Measurements from ENCODE around the gene KCNJ18. TPM values are rescaled to one million over a fixed set of nuclear protein-coding genes. Genes with fewer than 3 reads are reported as not detected.
"Not testable (repeated sequence)": the region's sequence is repeated elsewhere in the genome, so short reads cannot be mapped to it uniquely, and the experiment has no call there.

KCNJ18 gene
- total and polyA plus RNA-seq, 2 of the 13 experiments (the other 11 are each of a cell fraction or from before 2014, with no cell fraction given) = not detected

- H3K9ac ChIP-seq (ENCODE audit: insufficient read depth, low read depth, low read length); intact Hi-C loops (cut with micrococcal nuclease; ENCODE audit: unreplicated experiment); H3K27me3 ChIP-seq (ENCODE audit: control insufficient read depth in 1 of 2, insufficient read depth in 2 of 2, low read length in 2 of 2); FAIRE-seq; H3K27ac ChIP-seq (ENCODE audit: extremely low read length, insufficient read depth, low read length); H2AFZ ChIP-seq (ENCODE audit: low read length); H3K36me3 ChIP-seq (replicated peaks in 1 of 2; ENCODE audit: control insufficient read depth in 1 of 2, insufficient read depth in 2 of 2, low read length in 2 of 2); ATAC-seq; H4K20me1 ChIP-seq (ENCODE audit: insufficient read depth, low read length); DNase-seq (ENCODE audit: low spot score); CTCF ChIA-PET (ENCODE audit: low intra/inter-chr PET ratio, low total read pairs); H3K9me3 ChIP-seq (ENCODE audit: low read length); BruUV-seq (replicated peaks); H3K4me2 ChIP-seq (ENCODE audit: low read depth, low read length); POLR2A ChIA-PET; H3K4me1 ChIP-seq (ENCODE audit: insufficient read depth, low read length); H3K79me2 ChIP-seq (ENCODE audit: insufficient read depth, low read length); H3K4me3 ChIP-seq (replicated peaks in 1 of 3; ENCODE audit: insufficient read depth in 1 of 3, low read depth in 2 of 3, low read length in 3 of 3); in situ Hi-C loops (cut with HindIII; ENCODE audit: extremely low pct_ligation_motif_present, low pct_unique_long_range_greater_than_20kb): not testable (repeated sequence)
- 6% methylated on average over 8 of the region's 8 CpGs for WGBS (ENCODE audit: low lambda C conversion rate)
Observed at GRCh38 chr17:21713020-21713419, 20.7 kb downstream of the KCNJ18 start.

- intact Hi-C loops (cut with micrococcal nuclease; ENCODE audit: unreplicated experiment); POLR2A ChIA-PET; H2AFZ ChIP-seq (ENCODE audit: low read length); CTCF ChIA-PET (ENCODE audit: low intra/inter-chr PET ratio, low total read pairs); H3K9me3 ChIP-seq (ENCODE audit: low read length); FAIRE-seq; H3K79me2 ChIP-seq (ENCODE audit: insufficient read depth, low read length); H3K27me3 ChIP-seq (ENCODE audit: control insufficient read depth in 1 of 2, insufficient read depth in 2 of 2, low read length in 2 of 2); H3K9ac ChIP-seq (ENCODE audit: insufficient read depth, low read depth, low read length); H3K4me1 ChIP-seq (ENCODE audit: insufficient read depth, low read length); ATAC-seq; H3K4me2 ChIP-seq (ENCODE audit: low read depth, low read length); H4K20me1 ChIP-seq (ENCODE audit: insufficient read depth, low read length); H3K4me3 ChIP-seq (replicated peaks in 1 of 3; ENCODE audit: insufficient read depth in 1 of 3, low read depth in 2 of 3, low read length in 3 of 3); H3K36me3 ChIP-seq (replicated peaks in 1 of 2; ENCODE audit: control insufficient read depth in 1 of 2, insufficient read depth in 2 of 2, low read length in 2 of 2); DNase-seq (ENCODE audit: low spot score); H3K27ac ChIP-seq (ENCODE audit: extremely low read length, insufficient read depth, low read length); in situ Hi-C loops (cut with HindIII; ENCODE audit: extremely low pct_ligation_motif_present, low pct_unique_long_range_greater_than_20kb); BruUV-seq (replicated peaks): not testable (repeated sequence)
- 0% methylated on average over 1 of the region's 3 CpGs for WGBS (ENCODE audit: low lambda C conversion rate)
Observed at GRCh38 chr17:21713631-21714030, 21.3 kb downstream of the KCNJ18 start.

GRCh38 chr17:21714676-21715075, 22.4 kb downstream of the KCNJ18 start:
- H3K79me2 ChIP-seq (ENCODE audit: insufficient read depth, low read length); H3K36me3 ChIP-seq (replicated peaks in 1 of 2; ENCODE audit: control insufficient read depth in 1 of 2, insufficient read depth in 2 of 2, low read length in 2 of 2); H2AFZ ChIP-seq (ENCODE audit: low read length); FAIRE-seq; POLR2A ChIA-PET; H3K4me3 ChIP-seq (replicated peaks in 1 of 3; ENCODE audit: insufficient read depth in 1 of 3, low read depth in 2 of 3, low read length in 3 of 3); H3K9ac ChIP-seq (ENCODE audit: insufficient read depth, low read depth, low read length); H3K9me3 ChIP-seq (ENCODE audit: low read length); in situ Hi-C loops (cut with HindIII; ENCODE audit: extremely low pct_ligation_motif_present, low pct_unique_long_range_greater_than_20kb); intact Hi-C loops (cut with micrococcal nuclease; ENCODE audit: unreplicated experiment); H3K27me3 ChIP-seq (ENCODE audit: control insufficient read depth in 1 of 2, insufficient read depth in 2 of 2, low read length in 2 of 2); BruUV-seq (replicated peaks); DNase-seq (ENCODE audit: low spot score); CTCF ChIA-PET (ENCODE audit: low intra/inter-chr PET ratio, low total read pairs); H3K4me1 ChIP-seq (ENCODE audit: insufficient read depth, low read length); H3K27ac ChIP-seq (ENCODE audit: extremely low read length, insufficient read depth, low read length); ATAC-seq; H3K4me2 ChIP-seq (ENCODE audit: low read depth, low read length); H4K20me1 ChIP-seq (ENCODE audit: insufficient read depth, low read length): not testable (repeated sequence)
- 40% methylated on average over 3 of the region's 3 CpGs for WGBS (ENCODE audit: low lambda C conversion rate)

- FAIRE-seq; H3K4me3 ChIP-seq (replicated peaks in 1 of 3; ENCODE audit: insufficient read depth in 1 of 3, low read depth in 2 of 3, low read length in 3 of 3); H3K4me1 ChIP-seq (ENCODE audit: insufficient read depth, low read length); H3K4me2 ChIP-seq (ENCODE audit: low read depth, low read length); intact Hi-C loops (cut with micrococcal nuclease; ENCODE audit: unreplicated experiment); H4K20me1 ChIP-seq (ENCODE audit: insufficient read depth, low read length); in situ Hi-C loops (cut with HindIII; ENCODE audit: extremely low pct_ligation_motif_present, low pct_unique_long_range_greater_than_20kb); H3K9ac ChIP-seq (ENCODE audit: insufficient read depth, low read depth, low read length); DNase-seq (ENCODE audit: low spot score); H3K9me3 ChIP-seq (ENCODE audit: low read length); H3K79me2 ChIP-seq (ENCODE audit: insufficient read depth, low read length); ATAC-seq; BruUV-seq (replicated peaks); H2AFZ ChIP-seq (ENCODE audit: low read length); POLR2A ChIA-PET; H3K27ac ChIP-seq (ENCODE audit: extremely low read length, insufficient read depth, low read length); H3K27me3 ChIP-seq (ENCODE audit: control insufficient read depth in 1 of 2, insufficient read depth in 2 of 2, low read length in 2 of 2); H3K36me3 ChIP-seq (replicated peaks in 1 of 2; ENCODE audit: control insufficient read depth in 1 of 2, insufficient read depth in 2 of 2, low read length in 2 of 2); CTCF ChIA-PET (ENCODE audit: low intra/inter-chr PET ratio, low total read pairs): not testable (repeated sequence)
- WGBS (ENCODE audit: low lambda C conversion rate) = 0% methylated on average over 1 of the region's 3 CpGs
Observed at GRCh38 chr17:21715877-21716276, 23.6 kb downstream of the KCNJ18 start.

Data from HepG2 (cell line).